WTC11 (cell line): ENCODE measurements around the gene ITCH. TPM values are rescaled to one million over a fixed set of nuclear protein-coding genes. Genes with fewer than 3 reads are reported as not detected.
A peak's percentile ranks its signal among the peaks of the same experiment; 100 is the strongest.

Source experiments
- ATAC-seq: fragments of 200-7000 bp; cut with Tn5 transposase; 2 replicates; pipeline ENCODE4 v1.10.0; 2021; ENCODE audit warnings: mild to moderate bottlenecking, moderate library complexity
- CTCF ChIA-PET: fragments of 300-600 bp; sonication (Branson Sonifier 250); formaldehyde crosslinking; loops from one replicate; lab custom pipeline; 2021; ENCODE audit warnings: antibody characterized with exemption; lab: Charles Lee
- POLR2A ChIA-PET: fragments of 350-600 bp; sonication (Branson Sonifier 250); formaldehyde crosslinking; loops from one replicate; lab custom pipeline; 2021; ENCODE audit warnings: antibody characterized with exemption; lab: Charles Lee
- DNase-seq: peaks from one replicate; pipeline ENCODE4 v3.0.0; 2021; ENCODE audit warnings: low spot score
- H3K27ac Mint-ChIP-seq: 2 replicates; pipeline ENCODE4 v1.8.0; 2021; ENCODE audit warnings: mixed read lengths
- H3K27me3 Mint-ChIP-seq: 2 replicates; pipeline ENCODE4 v1.8.0; 2021; ENCODE audit warnings: low read depth, mild to moderate bottlenecking, moderate library complexity, mixed read lengths
- H3K36me3 Mint-ChIP-seq: 2 replicates; pipeline ENCODE4 v1.8.0; 2021; ENCODE audit warnings: mixed read lengths
- H3K4me1 Mint-ChIP-seq: 2 replicates; pipeline ENCODE4 v1.8.0; 2022; ENCODE audit warnings: mixed read lengths
- H3K4me3 Mint-ChIP-seq: 2 replicates; pipeline ENCODE4 v1.8.0; 2021; ENCODE audit warnings: mild to moderate bottlenecking, moderate library complexity, mixed read lengths
- H3K9me3 Mint-ChIP-seq: 2 replicates; pipeline ENCODE4 v1.8.0; 2021; ENCODE audit warnings: mixed read lengths
- CREB1 ChIP-seq: sonication (generic); formaldehyde crosslinking; IDR thresholded peaks from 2 replicates; pipeline ENCODE4 v1.8.0; 2023; ENCODE audit warnings: mild to moderate bottlenecking, missing genetic modification reagents
- FOXJ3 ChIP-seq: sonication (generic); formaldehyde crosslinking; IDR thresholded peaks from 2 replicates; pipeline ENCODE4 v1.9.0; 2021; ENCODE audit warnings: missing genetic modification reagents, mild to moderate bottlenecking, borderline replicate concordance
- IRF2 ChIP-seq: sonication (generic); formaldehyde crosslinking; IDR thresholded peaks from 2 replicates; pipeline ENCODE4 v1.8.0; 2022; ENCODE audit warnings: low read depth, missing genetic modification reagents, borderline replicate concordance
- JUN ChIP-seq: sonication (generic); formaldehyde crosslinking; IDR thresholded peaks from 2 replicates; pipeline ENCODE4 v1.8.0; 2023; ENCODE audit warnings: mild to moderate bottlenecking, missing genetic modification reagents
- MYBL2 ChIP-seq: sonication (generic); formaldehyde crosslinking; IDR thresholded peaks from 2 replicates; pipeline ENCODE4 v1.8.1; 2023; ENCODE audit warnings: mild to moderate bottlenecking, moderate library complexity, missing genetic modification reagents
- NFATC4 ChIP-seq: fragments of 250-450 bp; sonication (Bioruptor Pico); IDR thresholded peaks from 2 replicates; pipeline ENCODE4 v1.9.0; 2021; ENCODE audit warnings: mild to moderate bottlenecking
- NFYB ChIP-seq: sonication (generic); formaldehyde crosslinking; conservative IDR thresholded peaks from 2 replicates; pipeline ENCODE4 v1.8.0; 2022; ENCODE audit warnings: low read depth, missing genetic modification reagents
- NR3C1 ChIP-seq: sonication (generic); formaldehyde crosslinking; conservative IDR thresholded peaks from 2 replicates; pipeline ENCODE4 v1.8.1; 2023; ENCODE audit warnings: low read depth, mild to moderate bottlenecking, missing genetic modification reagents
- RORB ChIP-seq: fragments of 250-450 bp; sonication (Bioruptor Pico); IDR thresholded peaks from 2 replicates; pipeline ENCODE4 v1.9.0; 2021; ENCODE audit warnings: mild to moderate bottlenecking
- SMAD4 ChIP-seq: sonication (generic); formaldehyde crosslinking; IDR thresholded peaks from 2 replicates; pipeline ENCODE4 v1.8.0; 2022; ENCODE audit warnings: mild to moderate bottlenecking, missing genetic modification reagents
- SOX15 ChIP-seq: fragments of 250-450 bp; sonication (Bioruptor Pico); IDR thresholded peaks from 2 replicates; pipeline ENCODE4 v1.9.0; 2021; ENCODE audit warnings: mild to moderate bottlenecking
- ZBTB21 ChIP-seq: sonication (generic); formaldehyde crosslinking; IDR thresholded peaks from 2 replicates; pipeline ENCODE4 v1.8.1; 2023; ENCODE audit warnings: mild to moderate bottlenecking, missing genetic modification reagents, borderline replicate concordance
- ZNF138 ChIP-seq: sonication (generic); formaldehyde crosslinking; conservative IDR thresholded peaks from 2 replicates; pipeline ENCODE4 v1.8.1; 2022; ENCODE audit warnings: mild to moderate bottlenecking, moderate library complexity, missing genetic modification reagents
- ZNF232 ChIP-seq: sonication (generic); formaldehyde crosslinking; IDR thresholded peaks from 2 replicates; pipeline ENCODE4 v1.8.0; 2022; ENCODE audit warnings: mild to moderate bottlenecking, missing genetic modification reagents
- ZNF396 ChIP-seq: fragments of 250-450 bp; sonication (Bioruptor Pico); IDR thresholded peaks from 2 replicates; pipeline ENCODE4 v1.8.0; 2021; ENCODE audit warnings: mild to moderate bottlenecking, moderate library complexity, borderline replicate concordance
- ZNF423 ChIP-seq: fragments of 250-450 bp; sonication (Bioruptor Pico); IDR thresholded peaks from 2 replicates; pipeline ENCODE4 v2.1.2; 2022; ENCODE audit warnings: mild to moderate bottlenecking, moderate library complexity
- total RNA-seq: library from RNA; stranded (reverse); gene quantifications from 3 replicates; pipeline ENCODE4 v1.2.3, GENCODE V29; 2021
- TF ChIP-seq, protein P1 (sequence below): sonication (generic); formaldehyde crosslinking; IDR thresholded peaks from 2 replicates; pipeline ENCODE4 v1.8.1; 2022; ENCODE audit warnings: mild to moderate bottlenecking, moderate library complexity, missing genetic modification reagents
- TF ChIP-seq, protein P2 (sequence below): sonication (generic); formaldehyde crosslinking; IDR thresholded peaks from 2 replicates; pipeline ENCODE4 v1.8.1; 2023; ENCODE audit warnings: mild to moderate bottlenecking, missing genetic modification reagents, moderate library complexity
- TF ChIP-seq, protein P3 (sequence below): sonication (generic); formaldehyde crosslinking; IDR thresholded peaks from 2 replicates; pipeline ENCODE4 v1.8.1; 2022; ENCODE audit warnings: missing genetic modification reagents, borderline replicate concordance
- TF ChIP-seq, protein P4 (sequence below): sonication (generic); formaldehyde crosslinking; IDR thresholded peaks from 2 replicates; pipeline ENCODE4 v1.8.0; 2022; ENCODE audit warnings: mild to moderate bottlenecking, missing genetic modification reagents
- TF ChIP-seq, protein P5 (sequence below): sonication (generic); formaldehyde crosslinking; IDR thresholded peaks from 2 replicates; pipeline ENCODE4 v1.8.1; 2022; ENCODE audit warnings: low read depth, mild to moderate bottlenecking, moderate library complexity, missing genetic modification reagents, borderline replicate concordance
- TF ChIP-seq, protein P6 (sequence below): fragments of 250-450 bp; sonication (Bioruptor Pico); IDR thresholded peaks from 2 replicates; pipeline ENCODE4 v1.9.0; 2021; ENCODE audit warnings: moderate library complexity, mild to moderate bottlenecking, inconsistent platforms, borderline replicate concordance
- TF ChIP-seq, protein P7 (sequence below): sonication (generic); formaldehyde crosslinking; IDR thresholded peaks from 2 replicates; pipeline ENCODE4 v1.8.1; 2023; ENCODE audit warnings: mild to moderate bottlenecking, missing genetic modification reagents, borderline replicate concordance

Gene ITCH
- total RNA-seq, 1 experiment from 2014 or later = 35.8 TPM

DNA sequence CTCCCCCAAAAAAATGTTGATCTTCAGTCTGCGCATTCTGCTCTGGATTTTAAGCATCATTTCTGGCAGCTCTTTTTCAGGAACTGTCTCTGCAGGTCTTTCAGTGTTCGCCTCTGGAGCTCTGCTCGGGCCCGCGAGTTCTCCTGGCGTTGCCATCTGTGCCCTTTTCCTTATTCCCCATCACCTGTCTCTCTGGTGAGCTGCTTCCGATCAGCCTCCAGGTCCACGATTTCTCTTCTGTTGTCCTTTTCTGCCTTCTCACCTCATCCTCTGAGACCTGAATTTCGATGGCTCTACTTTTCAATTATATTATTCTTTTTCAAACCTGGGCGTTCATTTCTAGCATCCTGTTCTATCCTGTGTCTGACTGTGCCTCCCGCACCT, 194.9 kb downstream of the ITCH start:
- H3K4me3 Mint-ChIP-seq = peak overlapping the region; percentile 75
- ATAC-seq (no peak), DNase-seq (no peak)
- H3K9me3 Mint-ChIP-seq = no peaks in the 10 kb centered on the region
- H3K27ac Mint-ChIP-seq = peak overlapping the region; percentile 44
- ChIA-PET POLR2A (interaction anchor here (0.6 to 1.6 kb wide), 3 partner anchors 8 to 290 kb away, joined by 3 to 6 read pairs (median 4); no protein-coding TSS in a partner anchor), CTCF (interaction anchor here (1.0 to 2.9 kb wide), 14 partner anchors 8 to 386 kb away, joined by 3 to 12 read pairs (median 7); partner anchors contain the start of genes PIGU and TP53INP2)
- peaks cover 4% of the 10 kb centered on the region for H3K4me1 Mint-ChIP-seq
- TF ChIP-seq, protein P1, sequence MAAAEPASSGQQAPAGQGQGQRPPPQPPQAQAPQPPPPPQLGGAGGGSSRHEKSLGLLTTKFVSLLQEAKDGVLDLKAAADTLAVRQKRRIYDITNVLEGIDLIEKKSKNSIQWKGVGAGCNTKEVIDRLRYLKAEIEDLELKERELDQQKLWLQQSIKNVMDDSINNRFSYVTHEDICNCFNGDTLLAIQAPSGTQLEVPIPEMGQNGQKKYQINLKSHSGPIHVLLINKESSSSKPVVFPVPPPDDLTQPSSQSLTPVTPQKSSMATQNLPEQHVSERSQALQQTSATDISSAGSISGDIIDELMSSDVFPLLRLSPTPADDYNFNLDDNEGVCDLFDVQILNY (CRISPR knock-in tag) = no peak
- TF ChIP-seq, protein P2, sequence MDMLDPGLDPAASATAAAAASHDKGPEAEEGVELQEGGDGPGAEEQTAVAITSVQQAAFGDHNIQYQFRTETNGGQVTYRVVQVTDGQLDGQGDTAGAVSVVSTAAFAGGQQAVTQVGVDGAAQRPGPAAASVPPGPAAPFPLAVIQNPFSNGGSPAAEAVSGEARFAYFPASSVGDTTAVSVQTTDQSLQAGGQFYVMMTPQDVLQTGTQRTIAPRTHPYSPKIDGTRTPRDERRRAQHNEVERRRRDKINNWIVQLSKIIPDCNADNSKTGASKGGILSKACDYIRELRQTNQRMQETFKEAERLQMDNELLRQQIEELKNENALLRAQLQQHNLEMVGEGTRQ (CRISPR knock-in tag) = no peak
- TF ChIP-seq IRF2 (no peak), NR3C1 (CRISPR knock-in tag) (no peak), SOX15 (CRISPR knock-in tag) (no peak), ZNF396 (no peak), ZNF138 (CRISPR knock-in tag) (no peak), MYBL2 (CRISPR knock-in tag) (no peak), RORB (CRISPR knock-in tag) (no peak), NFYB (CRISPR knock-in tag) (no peak), JUN (CRISPR knock-in tag) (no peak)
- TF ChIP-seq, protein P3, sequence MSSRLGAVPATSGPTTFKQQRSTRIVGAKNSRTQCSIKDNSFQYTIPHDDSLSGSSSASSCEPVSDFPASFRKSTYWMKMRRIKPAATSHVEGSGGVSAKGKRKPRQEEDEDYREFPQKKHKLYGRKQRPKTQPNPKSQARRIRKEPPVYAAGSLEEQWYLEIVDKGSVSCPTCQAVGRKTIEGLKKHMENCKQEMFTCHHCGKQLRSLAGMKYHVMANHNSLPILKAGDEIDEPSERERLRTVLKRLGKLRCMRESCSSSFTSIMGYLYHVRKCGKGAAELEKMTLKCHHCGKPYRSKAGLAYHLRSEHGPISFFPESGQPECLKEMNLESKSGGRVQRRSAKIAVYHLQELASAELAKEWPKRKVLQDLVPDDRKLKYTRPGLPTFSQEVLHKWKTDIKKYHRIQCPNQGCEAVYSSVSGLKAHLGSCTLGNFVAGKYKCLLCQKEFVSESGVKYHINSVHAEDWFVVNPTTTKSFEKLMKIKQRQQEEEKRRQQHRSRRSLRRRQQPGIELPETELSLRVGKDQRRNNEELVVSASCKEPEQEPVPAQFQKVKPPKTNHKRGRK = no peak
- TF ChIP-seq, protein P4, sequence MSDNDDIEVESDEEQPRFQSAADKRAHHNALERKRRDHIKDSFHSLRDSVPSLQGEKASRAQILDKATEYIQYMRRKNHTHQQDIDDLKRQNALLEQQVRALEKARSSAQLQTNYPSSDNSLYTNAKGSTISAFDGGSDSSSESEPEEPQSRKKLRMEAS (CRISPR knock-in tag) = no peak
- H3K36me3 Mint-ChIP-seq = no peaks in the 10 kb centered on the region
- H3K27me3 Mint-ChIP-seq = peaks cover 7% of the 10 kb centered on the region

DNA sequence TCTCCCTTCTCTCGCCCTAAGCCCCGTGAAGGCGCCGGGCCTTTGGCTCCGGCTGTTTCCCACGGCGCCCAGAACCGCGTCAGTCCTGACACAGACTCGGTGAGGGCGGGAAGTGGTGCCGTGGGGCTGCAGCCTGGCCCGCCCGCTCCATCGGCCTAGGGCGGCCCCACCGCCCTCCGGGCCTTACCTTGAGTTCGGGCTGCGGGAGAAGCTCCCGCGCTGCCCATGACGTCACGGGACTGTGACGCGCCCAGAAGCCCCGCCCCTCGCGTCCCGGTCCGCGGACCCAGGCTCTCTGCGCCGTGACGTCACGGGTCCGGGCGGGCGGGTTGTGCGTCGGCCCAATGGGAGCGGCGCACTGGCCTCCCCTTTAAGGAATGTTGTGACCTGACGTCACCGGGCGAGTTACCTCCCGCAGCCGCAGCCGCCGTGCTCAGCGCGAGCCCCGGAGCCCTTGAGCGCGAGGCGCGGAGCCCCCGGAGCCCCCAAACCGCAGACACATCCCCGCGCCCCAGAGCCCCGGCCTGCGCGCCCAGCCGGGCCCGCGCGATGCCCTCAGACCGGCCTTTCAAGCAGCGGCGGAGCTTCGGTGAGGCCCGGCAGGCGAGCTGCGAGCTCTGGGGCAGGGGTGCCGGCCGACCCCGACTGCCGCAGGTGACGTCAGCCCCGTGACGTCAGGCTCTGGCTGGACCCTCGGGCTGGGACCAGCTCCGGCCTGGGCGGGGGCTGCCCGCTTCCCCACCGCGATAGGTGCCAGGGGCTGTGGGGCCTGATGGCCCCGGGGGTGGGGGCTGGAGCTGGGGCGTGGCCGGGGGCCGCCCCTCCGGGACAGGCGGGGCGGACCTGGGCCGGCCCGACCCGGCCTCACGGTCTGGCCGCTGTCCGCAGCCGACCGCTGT, 195.5 kb downstream of the ITCH start, which contains the start of gene MAP1LC3A:
TSS of gene MAP1LC3A (plus strand) at position 399 of the 899 bp plus-strand sequence. CDS start at position 550, 151 bp downstream.
- Mint-ChIP-seq H3K36me3 (no peaks in the 10 kb centered on the region), H3K4me3 (peak within 1 kb of the TSS; percentile 75), H3K27me3 (peaks cover 7% of the 10 kb centered on the region), H3K27ac (peak within 1 kb of the TSS; percentile 44), H3K9me3 (no peaks in the 10 kb centered on the region), H3K4me1 (peaks cover 4% of the 10 kb centered on the region)
- ChIA-PET CTCF (interaction anchor here (0.6 to 2.9 kb wide), 18 partner anchors 9 to 706 kb away, joined by 3 to 12 read pairs (median 6); partner anchors contain the start of genes PIGU and TP53INP2), POLR2A (interaction anchor here (0.6 to 1.6 kb wide), 5 partner anchors 9 to 290 kb away, joined by 3 to 6 read pairs (median 4); no protein-coding TSS in a partner anchor)
- ATAC-seq (peak; percentile 75), DNase-seq (peak; percentile 95)
- TF ChIP-seq ZBTB21 = peak; percentile 100
- TF ChIP-seq NFYB (CRISPR knock-in tag) = no peak; the same call in 1 of the 2 replicates
- TF ChIP-seq, protein P5, sequence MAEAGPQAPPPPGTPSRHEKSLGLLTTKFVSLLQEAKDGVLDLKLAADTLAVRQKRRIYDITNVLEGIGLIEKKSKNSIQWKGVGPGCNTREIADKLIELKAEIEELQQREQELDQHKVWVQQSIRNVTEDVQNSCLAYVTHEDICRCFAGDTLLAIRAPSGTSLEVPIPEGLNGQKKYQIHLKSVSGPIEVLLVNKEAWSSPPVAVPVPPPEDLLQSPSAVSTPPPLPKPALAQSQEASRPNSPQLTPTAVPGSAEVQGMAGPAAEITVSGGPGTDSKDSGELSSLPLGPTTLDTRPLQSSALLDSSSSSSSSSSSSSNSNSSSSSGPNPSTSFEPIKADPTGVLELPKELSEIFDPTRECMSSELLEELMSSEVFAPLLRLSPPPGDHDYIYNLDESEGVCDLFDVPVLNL = no peak
- TF ChIP-seq, protein P6, sequence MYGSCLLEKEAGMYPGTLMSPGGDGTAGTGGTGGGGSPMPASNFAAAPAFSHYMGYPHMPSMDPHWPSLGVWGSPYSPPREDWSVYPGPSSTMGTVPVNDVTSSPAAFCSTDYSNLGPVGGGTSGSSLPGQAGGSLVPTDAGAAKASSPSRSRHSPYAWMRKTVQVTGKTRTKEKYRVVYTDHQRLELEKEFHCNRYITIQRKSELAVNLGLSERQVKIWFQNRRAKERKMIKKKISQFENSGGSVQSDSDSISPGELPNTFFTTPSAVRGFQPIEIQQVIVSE (CRISPR knock-in tag) = no peak
- TF ChIP-seq CREB1 (CRISPR knock-in tag) = no peak
- no peak for TF ChIP-seq SMAD4 (CRISPR knock-in tag)
- TF ChIP-seq NFATC4 (CRISPR knock-in tag) = no peak
- no peak for TF ChIP-seq ZNF232 (CRISPR knock-in tag)
- TF ChIP-seq ZNF423 (CRISPR knock-in tag) = no peak
- TF ChIP-seq, protein P7, sequence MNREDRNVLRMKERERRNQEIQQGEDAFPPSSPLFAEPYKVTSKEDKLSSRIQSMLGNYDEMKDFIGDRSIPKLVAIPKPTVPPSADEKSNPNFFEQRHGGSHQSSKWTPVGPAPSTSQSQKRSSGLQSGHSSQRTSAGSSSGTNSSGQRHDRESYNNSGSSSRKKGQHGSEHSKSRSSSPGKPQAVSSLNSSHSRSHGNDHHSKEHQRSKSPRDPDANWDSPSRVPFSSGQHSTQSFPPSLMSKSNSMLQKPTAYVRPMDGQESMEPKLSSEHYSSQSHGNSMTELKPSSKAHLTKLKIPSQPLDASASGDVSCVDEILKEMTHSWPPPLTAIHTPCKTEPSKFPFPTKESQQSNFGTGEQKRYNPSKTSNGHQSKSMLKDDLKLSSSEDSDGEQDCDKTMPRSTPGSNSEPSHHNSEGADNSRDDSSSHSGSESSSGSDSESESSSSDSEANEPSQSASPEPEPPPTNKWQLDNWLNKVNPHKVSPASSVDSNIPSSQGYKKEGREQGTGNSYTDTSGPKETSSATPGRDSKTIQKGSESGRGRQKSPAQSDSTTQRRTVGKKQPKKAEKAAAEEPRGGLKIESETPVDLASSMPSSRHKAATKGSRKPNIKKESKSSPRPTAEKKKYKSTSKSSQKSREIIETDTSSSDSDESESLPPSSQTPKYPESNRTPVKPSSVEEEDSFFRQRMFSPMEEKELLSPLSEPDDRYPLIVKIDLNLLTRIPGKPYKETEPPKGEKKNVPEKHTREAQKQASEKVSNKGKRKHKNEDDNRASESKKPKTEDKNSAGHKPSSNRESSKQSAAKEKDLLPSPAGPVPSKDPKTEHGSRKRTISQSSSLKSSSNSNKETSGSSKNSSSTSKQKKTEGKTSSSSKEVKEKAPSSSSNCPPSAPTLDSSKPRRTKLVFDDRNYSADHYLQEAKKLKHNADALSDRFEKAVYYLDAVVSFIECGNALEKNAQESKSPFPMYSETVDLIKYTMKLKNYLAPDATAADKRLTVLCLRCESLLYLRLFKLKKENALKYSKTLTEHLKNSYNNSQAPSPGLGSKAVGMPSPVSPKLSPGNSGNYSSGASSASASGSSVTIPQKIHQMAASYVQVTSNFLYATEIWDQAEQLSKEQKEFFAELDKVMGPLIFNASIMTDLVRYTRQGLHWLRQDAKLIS (CRISPR knock-in tag) = no peak
- TF ChIP-seq FOXJ3 = no peak
